Hematopoietic multipotent progenitor cell treated with erythropoietin and hydrocortisone succinate and interleukin-3 and kit ligand, for 4 days (in vitro differentiated cells): ENCODE results near the gene ENC1.

ENCODE experiments used
- DNase-seq: peaks from one replicate; pipeline ENCODE4 v3.0.0-alpha.2; 2015

Gene ENC1

GRCh38 chr5:74630453-74631066 lies 10.0 kb downstream of the ENC1 start:
- no peak for DNase-seq

GRCh38 chr5:74629326-74629725 lies 11.2 kb downstream of the ENC1 start:
- no peak for DNase-seq

- no peak for DNase-seq
Observed at GRCh38 chr5:74628359-74628758, 12.2 kb downstream of the ENC1 start.

GRCh38 chr5:74627646-74628279 lies 12.8 kb downstream of the ENC1 start:
- no peak for DNase-seq

GRCh38 chr5:74626386-74627222 lies 13.9 kb downstream of the ENC1 start:
- no peak for DNase-seq

- no peak for DNase-seq
Observed at GRCh38 chr5:74625742-74626241, 14.7 kb downstream of the ENC1 start.

- DNase-seq: no peak
Observed at GRCh38 chr5:74624931-74625505, 15.5 kb downstream of the ENC1 start.

- no peak for DNase-seq
Observed at GRCh38 chr5:74624501-74624900, 16.0 kb downstream of the ENC1 start.

GRCh38 chr5:74623748-74624408 lies 16.6 kb downstream of the ENC1 start:
- DNase-seq: no peak

GRCh38 chr5:74623006-74623611 lies 17.4 kb downstream of the ENC1 start:
- no peak for DNase-seq

- DNase-seq: no peak
Observed at GRCh38 chr5:74622122-74622521, 18.4 kb downstream of the ENC1 start.

GRCh38 chr5:74621492-74621891 lies 19.0 kb downstream of the ENC1 start:
- no peak for DNase-seq

GRCh38 chr5:74619308-74619707 lies 21.2 kb downstream of the ENC1 start:
- DNase-seq: no peak

GRCh38 chr5:74618106-74618505 lies 22.4 kb downstream of the ENC1 start:
- DNase-seq: no peak

- no peak for DNase-seq
Observed at GRCh38 chr5:74617202-74617601, 23.3 kb downstream of the ENC1 start.

- DNase-seq: no peak
Observed at GRCh38 chr5:74616236-74617146, 24.0 kb downstream of the ENC1 start.

GRCh38 chr5:74613283-74613682 lies 27.2 kb downstream of the ENC1 start:
- peak; percentile 84 for DNase-seq

GRCh38 chr5:74612045-74612444 lies 28.5 kb downstream of the ENC1 start:
- DNase-seq: no peak

GRCh38 chr5:74608736-74609601 lies 31.6 kb downstream of the ENC1 start:
- no peak for DNase-seq

- no peak for DNase-seq
Observed at GRCh38 chr5:74605759-74606158, 34.8 kb downstream of the ENC1 start.
